GM12892 (cell line): ENCODE measurements around the gene THSD7B.
"Not testable (repeated sequence)": the region's sequence is repeated elsewhere in the genome, so short reads cannot be mapped to it uniquely, and the experiment has no call there.

ENCODE experiments used
- POLR2A ChIP-seq: IDR thresholded peaks from 2 replicates; pipeline ENCODE4 v1.6.1; 2011; ENCODE audit warnings: low read depth, low read length, control low read depth
- POLR2AphosphoS5 ChIP-seq: IDR thresholded peaks from 2 replicates; pipeline ENCODE4 v1.6.1; 2011; ENCODE audit warnings: low read depth, low read length, control low read depth

GRCh38 chr2:137101814-137102213, 336.5 kb downstream of the THSD7B start:
- TF ChIP-seq POLR2AphosphoS5, POLR2A: not testable (repeated sequence)
